Endothelial cell (in vitro differentiated cells): ENCODE data around the gene LMO7. TPM values are rescaled to one million over a fixed set of nuclear protein-coding genes. Genes with fewer than 3 reads are reported as not detected.

Source experiments
- DNase-seq: peaks from one replicate; pipeline ENCODE4 v3.0.0; 2021; ENCODE audit warnings: low spot score
- H3K27ac Mint-ChIP-seq: one replicate; pipeline ENCODE4 v1.8.0; 2021; ENCODE audit warnings: mixed read lengths, inconsistent platforms; ENCODE audit not compliant: unreplicated experiment
- H3K27me3 Mint-ChIP-seq: one replicate; pipeline ENCODE4 v1.8.0; 2021; ENCODE audit warnings: mild to moderate bottlenecking, moderate library complexity, mixed read lengths, inconsistent platforms; ENCODE audit not compliant: unreplicated experiment
- H3K36me3 Mint-ChIP-seq: one replicate; pipeline ENCODE4 v1.8.0; 2021; ENCODE audit warnings: mild to moderate bottlenecking, low read depth, mixed read lengths, inconsistent platforms; ENCODE audit not compliant: unreplicated experiment
- H3K4me1 Mint-ChIP-seq: one replicate; pipeline ENCODE4 v1.8.0; 2021; ENCODE audit warnings: mild to moderate bottlenecking, mixed read lengths, inconsistent platforms; ENCODE audit not compliant: unreplicated experiment
- H3K4me3 Mint-ChIP-seq: one replicate; pipeline ENCODE4 v1.8.0; 2021; ENCODE audit warnings: mild to moderate bottlenecking, mixed read lengths, inconsistent platforms; ENCODE audit not compliant: unreplicated experiment
- H3K9me3 Mint-ChIP-seq: one replicate; pipeline ENCODE4 v1.8.0; 2021; ENCODE audit warnings: mixed read lengths, inconsistent platforms; ENCODE audit not compliant: unreplicated experiment
- total RNA-seq: library from RNA; stranded (reverse); fragmentation: NEBNext Ultra II Directional; extraction: Animal tissue kit (Norgen Biotek cat#: 25700); gene quantifications from one replicate; pipeline ENCODE4 v1.2.1, GENCODE V29; 2021; ENCODE audit not compliant: unreplicated experiment
- TF ChIP-seq, protein P1 (sequence below): fragments of 200-600 bp; sonication (generic); IDR thresholded peaks from one replicate; pipeline ENCODE4 v1.5.0; 2021; ENCODE audit warnings: antibody characterized with exemption; ENCODE audit not compliant: unreplicated experiment

LMO7 gene
- total RNA-seq, 1 donor from 2014 or later: 5.7 TPM

- H3K4me3 Mint-ChIP-seq: no peak overlapping the region
- TF ChIP-seq, protein P1, sequence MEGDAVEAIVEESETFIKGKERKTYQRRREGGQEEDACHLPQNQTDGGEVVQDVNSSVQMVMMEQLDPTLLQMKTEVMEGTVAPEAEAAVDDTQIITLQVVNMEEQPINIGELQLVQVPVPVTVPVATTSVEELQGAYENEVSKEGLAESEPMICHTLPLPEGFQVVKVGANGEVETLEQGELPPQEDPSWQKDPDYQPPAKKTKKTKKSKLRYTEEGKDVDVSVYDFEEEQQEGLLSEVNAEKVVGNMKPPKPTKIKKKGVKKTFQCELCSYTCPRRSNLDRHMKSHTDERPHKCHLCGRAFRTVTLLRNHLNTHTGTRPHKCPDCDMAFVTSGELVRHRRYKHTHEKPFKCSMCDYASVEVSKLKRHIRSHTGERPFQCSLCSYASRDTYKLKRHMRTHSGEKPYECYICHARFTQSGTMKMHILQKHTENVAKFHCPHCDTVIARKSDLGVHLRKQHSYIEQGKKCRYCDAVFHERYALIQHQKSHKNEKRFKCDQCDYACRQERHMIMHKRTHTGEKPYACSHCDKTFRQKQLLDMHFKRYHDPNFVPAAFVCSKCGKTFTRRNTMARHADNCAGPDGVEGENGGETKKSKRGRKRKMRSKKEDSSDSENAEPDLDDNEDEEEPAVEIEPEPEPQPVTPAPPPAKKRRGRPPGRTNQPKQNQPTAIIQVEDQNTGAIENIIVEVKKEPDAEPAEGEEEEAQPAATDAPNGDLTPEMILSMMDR: no peak
Observed at GRCh38 chr13:75744127-75744526, 108.0 kb downstream of the LMO7 start.

GRCh38 chr13:75745387-75745786, 109.3 kb downstream of the LMO7 start:
- DNase-seq: no peak
- H3K27ac Mint-ChIP-seq: no peak overlapping the region
- H3K9me3 Mint-ChIP-seq: peaks cover 4% of the 10 kb centered on the region
- no peaks in the 10 kb centered on the region for H3K27me3 Mint-ChIP-seq
- no peaks in the 10 kb centered on the region for H3K36me3 Mint-ChIP-seq
- TF ChIP-seq, protein P1: no peak
- no peak overlapping the region for H3K4me3 Mint-ChIP-seq
- no peaks in the 10 kb centered on the region for H3K4me1 Mint-ChIP-seq

More at GRCh38 chr13:75744127-75744526, 108.0 kb downstream of the LMO7 start:
- DNase-seq: no peak
- H3K36me3 Mint-ChIP-seq: no peaks in the 10 kb centered on the region
- H3K27ac Mint-ChIP-seq: no peak overlapping the region
- peaks cover 4% of the 10 kb centered on the region for H3K9me3 Mint-ChIP-seq
- no peaks in the 10 kb centered on the region for H3K27me3 Mint-ChIP-seq
- no peaks in the 10 kb centered on the region for H3K4me1 Mint-ChIP-seq

- Mint-ChIP-seq H3K27me3 (no peaks in the 10 kb centered on the region), H3K4me3 (no peak overlapping the region), H3K36me3 (no peaks in the 10 kb centered on the region), H3K27ac (no peak overlapping the region), H3K4me1 (no peaks in the 10 kb centered on the region), H3K9me3 (no peaks in the 10 kb centered on the region)
- no peak for DNase-seq
- TF ChIP-seq, protein P1: no peak
Observed at GRCh38 chr13:75748874-75749273, 112.7 kb downstream of the LMO7 start.

- TF ChIP-seq, protein P1: no peak
- Mint-ChIP-seq H3K36me3 (no peaks in the 10 kb centered on the region), H3K4me3 (no peak overlapping the region), H3K9me3 (no peaks in the 10 kb centered on the region), H3K27me3 (no peaks in the 10 kb centered on the region), H3K4me1 (no peaks in the 10 kb centered on the region), H3K27ac (no peak overlapping the region)
- DNase-seq: no peak
Observed at GRCh38 chr13:75749407-75749806, 113.3 kb downstream of the LMO7 start.

- Mint-ChIP-seq H3K27me3 (no peaks in the 10 kb centered on the region), H3K4me1 (no peaks in the 10 kb centered on the region), H3K36me3 (no peaks in the 10 kb centered on the region), H3K9me3 (no peaks in the 10 kb centered on the region), H3K4me3 (no peak overlapping the region), H3K27ac (no peak overlapping the region)
- TF ChIP-seq, protein P1: no peak
- no peak for DNase-seq
Observed at GRCh38 chr13:75751350-75751749, 115.2 kb downstream of the LMO7 start.
